Ascending aorta (tissue), 2 donors: ENCODE measurements around the gene ICAM4. TPM values are rescaled to one million over a fixed set of nuclear protein-coding genes. Genes with fewer than 3 reads are reported as not detected.
"Not testable (repeated sequence)": the region's sequence is repeated elsewhere in the genome, so short reads cannot be mapped to it uniquely, and the experiment has no call there.

ENCODE experiments used
- DNase-seq, 2 donors: peaks; one replicate each; pipeline ENCODE4 v3.0.0-alpha.2; 2019; ENCODE audit warnings: low spot score in 2 of 2
- H3K27ac ChIP-seq, 2 donors: fragments of 200-600 bp; sonication (generic); one replicate each; pipeline ENCODE4 v1.5.1; 2016 to 2017; ENCODE audit warnings: mild to moderate bottlenecking in 1 of 2
- H3K27me3 ChIP-seq: fragments of 200-600 bp; sonication (generic); one replicate; pipeline ENCODE4 v1.5.1; 2017
- H3K36me3 ChIP-seq, 2 donors: fragments of 200-600 bp; sonication (generic); one replicate each; pipeline ENCODE4 v1.5.1; 2016
- H3K4me1 ChIP-seq, 2 donors: fragments of 200-600 bp; sonication (generic); one replicate each; pipeline ENCODE4 v1.5.1; 2016 to 2017; ENCODE audit warnings: mild to moderate bottlenecking in 1 of 2
- H3K4me3 ChIP-seq, 2 donors: fragments of 200-600 bp; sonication (generic); one replicate each; pipeline ENCODE4 v1.5.1; 2016 to 2017; ENCODE audit warnings: mild to moderate bottlenecking in 1 of 2
- H3K9me3 ChIP-seq, 2 donors: fragments of 200-600 bp; sonication (generic); one replicate each; pipeline ENCODE4 v1.5.1; 2016
- intact Hi-C: fragments of 100-400 bp; cut with DNase I; formaldehyde crosslinking; loops from one replicate; pipeline ENCODE4 v1.15.1; 2023
- total RNA-seq: library from RNA; depleted of rRNA; stranded (reverse); fragments of >200 nt; gene quantifications from one replicate; pipeline ENCODE4 v1.1.0, GENCODE V29; 2016
- TF ChIP-seq, protein P1 (sequence below), 3 experiments: fragments of 200-600 bp in 2 of 3; fragments of 450-650 bp in 1 of 3; sonication (generic) in 2 of 3; IDR thresholded peaks; one replicate each; pipeline ENCODE4 v1.5.1; 2016 to 2019; ENCODE audit warnings: antibody characterized with exemption in 3 of 3, mild to moderate bottlenecking in 1 of 3, moderate library complexity in 1 of 3

ICAM4 gene
- not detected for total RNA-seq

- Histone ChIP-seq H3K4me3 (peak within 1 kb of the TSS in 1 of 2 donors; percentile 43), H3K9me3 (no peaks in the 10 kb centered on the region), H3K27ac (no peak within 1 kb of the TSS), H3K36me3 (peaks cover 5 to 8% of the 10 kb centered on the region in 2 donors), H3K27me3 (peaks cover 8% of the 10 kb centered on the region), H3K4me1 (peaks cover 9 to 29% of the 10 kb centered on the region in 2 donors)
- TF ChIP-seq, protein P1, sequence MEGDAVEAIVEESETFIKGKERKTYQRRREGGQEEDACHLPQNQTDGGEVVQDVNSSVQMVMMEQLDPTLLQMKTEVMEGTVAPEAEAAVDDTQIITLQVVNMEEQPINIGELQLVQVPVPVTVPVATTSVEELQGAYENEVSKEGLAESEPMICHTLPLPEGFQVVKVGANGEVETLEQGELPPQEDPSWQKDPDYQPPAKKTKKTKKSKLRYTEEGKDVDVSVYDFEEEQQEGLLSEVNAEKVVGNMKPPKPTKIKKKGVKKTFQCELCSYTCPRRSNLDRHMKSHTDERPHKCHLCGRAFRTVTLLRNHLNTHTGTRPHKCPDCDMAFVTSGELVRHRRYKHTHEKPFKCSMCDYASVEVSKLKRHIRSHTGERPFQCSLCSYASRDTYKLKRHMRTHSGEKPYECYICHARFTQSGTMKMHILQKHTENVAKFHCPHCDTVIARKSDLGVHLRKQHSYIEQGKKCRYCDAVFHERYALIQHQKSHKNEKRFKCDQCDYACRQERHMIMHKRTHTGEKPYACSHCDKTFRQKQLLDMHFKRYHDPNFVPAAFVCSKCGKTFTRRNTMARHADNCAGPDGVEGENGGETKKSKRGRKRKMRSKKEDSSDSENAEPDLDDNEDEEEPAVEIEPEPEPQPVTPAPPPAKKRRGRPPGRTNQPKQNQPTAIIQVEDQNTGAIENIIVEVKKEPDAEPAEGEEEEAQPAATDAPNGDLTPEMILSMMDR (IDR thresholded peaks at IDR 0.05), result no peak
- intact Hi-C loops, result no loop called here
- no peak for DNase-seq
Observed at GRCh38 chr19:10286803-10287737, at the start of gene ICAM4. Gene ICAM4 (plus strand): TSS chr19:10286955. CDS start chr19:10287013, 58 bp downstream.

DNA sequence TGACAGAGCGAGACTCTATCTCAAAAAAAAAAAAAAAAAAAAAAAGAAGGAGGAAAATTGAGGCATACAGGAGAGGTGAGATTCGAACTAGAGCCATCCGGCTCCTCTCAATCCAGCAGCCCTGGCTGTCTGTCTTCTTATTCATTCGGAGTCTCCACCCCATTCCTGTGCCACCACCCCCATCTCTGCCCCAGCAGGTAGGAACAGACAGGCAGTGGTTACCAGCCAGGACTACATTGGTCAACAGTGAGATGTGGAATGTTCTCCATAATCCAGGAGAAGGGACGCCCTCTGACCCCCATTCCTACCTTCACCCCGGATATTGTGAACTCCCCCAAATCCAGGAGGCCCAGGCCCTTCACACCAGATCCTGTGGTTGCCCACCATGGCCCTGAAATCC, 49.1 kb upstream of the ICAM4 start:
- Histone ChIP-seq H3K27me3 (no peaks in the 10 kb centered on the region), H3K9me3 (no peaks in the 10 kb centered on the region), H3K36me3 (no peaks in the 10 kb centered on the region), H3K27ac (peak overlapping the region in 1 of 2 donors; percentile 16), H3K4me3 (no peak overlapping the region), H3K4me1 (no peaks in the 10 kb centered on the region)
- TF ChIP-seq, protein P1 (IDR thresholded peaks at IDR 0.05), result no peak
- intact Hi-C loops, result no loop called here
- no peak for DNase-seq

DNA sequence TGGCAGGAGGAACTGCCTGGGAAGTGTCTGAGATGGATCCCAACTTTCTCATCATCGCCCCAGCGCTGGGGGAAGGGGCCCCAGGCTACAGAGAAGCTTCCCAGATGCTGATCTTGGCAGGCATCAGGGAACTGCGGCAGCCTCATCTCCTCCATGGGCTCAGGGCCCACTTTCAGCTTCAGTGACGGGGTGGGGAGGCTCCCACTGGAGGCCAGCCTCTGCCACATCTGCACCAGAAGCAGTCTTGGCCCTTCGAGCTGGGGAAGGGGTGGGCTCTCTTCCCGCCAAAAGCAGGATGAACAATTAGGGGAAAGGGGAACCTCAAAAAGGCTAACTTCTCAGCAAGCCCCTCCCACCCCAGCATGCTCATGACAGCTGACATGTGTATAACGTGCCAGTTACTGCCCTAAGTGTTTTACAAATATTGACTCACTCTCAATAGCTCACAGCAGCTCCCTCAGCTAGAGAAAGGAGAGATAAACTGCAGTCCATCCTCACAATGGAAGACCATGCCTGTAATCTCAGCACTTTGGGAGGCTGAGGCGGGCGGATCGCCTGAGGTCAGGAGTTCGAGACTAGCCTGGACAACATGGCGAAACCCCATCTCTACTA, 48.5 kb upstream of the ICAM4 start:
- Histone ChIP-seq H3K9me3 (no peaks in the 10 kb centered on the region), H3K27ac (peak overlapping the region in 1 of 2 donors; percentile 16)
- no peak for DNase-seq

GRCh38 chr19:10241826-10242449, 44.8 kb upstream of the ICAM4 start:
- H3K4me1 ChIP-seq, intact Hi-C loops, H3K27me3 ChIP-seq, H3K9me3 ChIP-seq, H3K36me3 ChIP-seq, DNase-seq, H3K4me3 ChIP-seq, H3K27ac ChIP-seq: not testable (repeated sequence)

More for the DNA sequence above, 48.5 kb upstream of the ICAM4 start:
- Histone ChIP-seq H3K27me3 (no peaks in the 10 kb centered on the region), H3K36me3 (no peaks in the 10 kb centered on the region), H3K4me1 (no peaks in the 10 kb centered on the region), H3K4me3 (no peak overlapping the region)
- intact Hi-C loops, result no loop called here
- TF ChIP-seq, protein P1 (IDR thresholded peaks at IDR 0.05), result no peak

GRCh38 chr19:10243606-10244005, 43.1 kb upstream of the ICAM4 start:
- intact Hi-C loops, result no loop called here

More at GRCh38 chr19:10243606-10244005, 43.1 kb upstream of the ICAM4 start:
- DNase-seq, result no peak
- Histone ChIP-seq H3K36me3 (no peaks in the 10 kb centered on the region), H3K27me3 (no peaks in the 10 kb centered on the region), H3K4me3 (no peak overlapping the region), H3K9me3 (no peaks in the 10 kb centered on the region), H3K27ac (no peak overlapping the region), H3K4me1 (no peaks in the 10 kb centered on the region)
- TF ChIP-seq, protein P1 (IDR thresholded peaks at IDR 0.05), result no peak
